ENCODE data around the gene DIP2B. TPM values are rescaled to one million over a fixed set of nuclear protein-coding genes. Genes with fewer than 3 reads are reported as not detected.

The DIP2B gene
- polyA plus RNA-seq, 1 donor from 2014 or later = 44.0 TPM

- Histone ChIP-seq H3K9me3 (ENCODE audit: low read length) (no peaks in the 10 kb centered on the region), H3K9ac (ENCODE audit: low read length) (no peak overlapping the region), H3K27me3 (ENCODE audit: insufficient read depth, low read depth, low read length) (no peaks in the 10 kb centered on the region), H3K36me3 (ENCODE audit: insufficient read depth, low read length) (peaks cover 5% of the 10 kb centered on the region), H4K20me1 (ENCODE audit: insufficient read depth) (no peaks in the 10 kb centered on the region), H2AFZ (ENCODE audit: low read depth, low read length) (no peak overlapping the region), H3K4me3 (ENCODE audit: low read length) (no peak overlapping the region), H3K4me2 (ENCODE audit: low read length) (no peak overlapping the region), H3F3A (ENCODE audit: insufficient read depth, low read length, poor library complexity, severe bottlenecking) (no peaks in the 10 kb centered on the region), H3K9me2 (ENCODE audit: insufficient read depth, low read length) (no peaks in the 10 kb centered on the region), H3K79me2 (replicated peaks; ENCODE audit: insufficient read depth, low read length) (no peaks in the 10 kb centered on the region), H3K27ac (ENCODE audit: low read length) (no peak overlapping the region)
- TF ChIP-seq CTCF (IDR thresholded peaks at IDR 0.05; ENCODE audit: poor library complexity, severe bottlenecking) (no peak), EP300 (conservative IDR thresholded peaks at IDR 0.05; ENCODE audit: poor library complexity, severe bottlenecking) (no peak), REST (IDR thresholded peaks at IDR 0.05; ENCODE audit: borderline replicate concordance) (no peak), EZH2 (IDR thresholded peaks at IDR 0.05; ENCODE audit: borderline replicate concordance, insufficient read depth, low read length, poor library complexity, severe bottlenecking) (no peak), RAD21 (conservative IDR thresholded peaks at IDR 0.05) (no peak), TAF1 (IDR thresholded peaks at IDR 0.05; ENCODE audit: low read depth) (no peak), SMC3 (conservative IDR thresholded peaks at IDR 0.05; ENCODE audit: poor library complexity) (no peak), MXI1 (conservative IDR thresholded peaks at IDR 0.05; ENCODE audit: poor library complexity, severe bottlenecking) (no peak), POLR2AphosphoS5 (IDR thresholded peaks at IDR 0.05) (no peak)
These were observed 210.4 kb downstream of the DIP2B start for GRCh38 chr12:50715174-50715573.

GRCh38 chr12:50718760-50719159 lies 214.0 kb downstream of the DIP2B start:
- Histone ChIP-seq H3K79me2 (replicated peaks; ENCODE audit: insufficient read depth, low read length) (no peaks in the 10 kb centered on the region), H3K36me3 (ENCODE audit: insufficient read depth, low read length) (peaks cover 10% of the 10 kb centered on the region), H3K27me3 (ENCODE audit: insufficient read depth, low read depth, low read length) (no peaks in the 10 kb centered on the region), H3K4me2 (ENCODE audit: low read length) (no peak overlapping the region), H3K9me3 (ENCODE audit: low read length) (no peaks in the 10 kb centered on the region), H3K4me3 (ENCODE audit: low read length) (no peak overlapping the region), H3K27ac (ENCODE audit: low read length) (no peak overlapping the region), H3F3A (ENCODE audit: insufficient read depth, low read length, poor library complexity, severe bottlenecking) (no peaks in the 10 kb centered on the region), H3K9ac (ENCODE audit: low read length) (no peak overlapping the region), H2AFZ (ENCODE audit: low read depth, low read length) (no peak overlapping the region), H4K20me1 (ENCODE audit: insufficient read depth) (no peaks in the 10 kb centered on the region), H3K9me2 (ENCODE audit: insufficient read depth, low read length) (no peaks in the 10 kb centered on the region)
- TF ChIP-seq POLR2AphosphoS5 (IDR thresholded peaks at IDR 0.05) = no peak
- TF ChIP-seq EP300 (conservative IDR thresholded peaks at IDR 0.05; ENCODE audit: poor library complexity, severe bottlenecking) = no peak
- no peak for TF ChIP-seq TAF1 (IDR thresholded peaks at IDR 0.05; ENCODE audit: low read depth)
- TF ChIP-seq REST (IDR thresholded peaks at IDR 0.05; ENCODE audit: borderline replicate concordance) = no peak
- no peak for TF ChIP-seq SMC3 (conservative IDR thresholded peaks at IDR 0.05; ENCODE audit: poor library complexity)
- TF ChIP-seq MXI1 (conservative IDR thresholded peaks at IDR 0.05; ENCODE audit: poor library complexity, severe bottlenecking) = no peak
- TF ChIP-seq RAD21 (conservative IDR thresholded peaks at IDR 0.05) = no peak
- TF ChIP-seq EZH2 (IDR thresholded peaks at IDR 0.05; ENCODE audit: borderline replicate concordance, insufficient read depth, low read length, poor library complexity, severe bottlenecking) = no peak
- no peak for TF ChIP-seq CTCF (IDR thresholded peaks at IDR 0.05; ENCODE audit: poor library complexity, severe bottlenecking)

Measured in neural cell (in vitro differentiated cells).